A549 (cell line): ENCODE results near the gene GAS6. TPM values are rescaled to one million over a fixed set of nuclear protein-coding genes. Genes with fewer than 3 reads are reported as not detected.
"Not testable (repeated sequence)": the region's sequence is repeated elsewhere in the genome, so short reads cannot be mapped to it uniquely, and the experiment has no call there.

ENCODE experiments used
- ATAC-seq, 2 experiments: fragments of 200-7000 bp in 1 of 2; fragments of >200 bp in 1 of 2; cut with Nextera tagmentation in 1 of 2; cut with Tn5 transposase in 1 of 2; 3 replicates each; pipeline versions ENCODE4 v1.8.0 to v1.9.1; 2018 to 2020; ENCODE audit warnings: mild to moderate bottlenecking in 1 of 2, moderate library complexity in 1 of 2
- CTCF ChIA-PET: fragments of 300-600 bp; sonication (Branson Sonifier 250); formaldehyde crosslinking; extraction: SDS; loops from one replicate; lab custom pipeline; 2021; ENCODE audit warnings: antibody characterized with exemption, inconsistent platforms; lab: Yijun Ruan, JAX
- POLR2A ChIA-PET: fragments of 350-600 bp; formaldehyde crosslinking; extraction: SDS; loops from one replicate; lab custom pipeline; 2021; ENCODE audit warnings: antibody characterized with exemption, inconsistent platforms; lab: Yijun Ruan, JAX
- DNase-seq, 2 experiments: peaks; one replicate each; pipeline versions ENCODE4 v3.0.0 to v3.0.0-alpha.2; 2011 to 2016; ENCODE audit warnings: low read depth in 1 of 2, low spot score in 1 of 2
- FAIRE-seq: peaks from 2 replicates; lab custom pipeline; 2011; peaks lifted over from hg19 to GRCh38; lab: Jason Lieb, UNC
- H3K27ac ChIP-seq, 2 experiments: fragments of >200 bp; sonication (Bioruptor Twin); formaldehyde crosslinking; 3 replicates each; pipeline ENCODE4 v1.5.1; 2016 to 2017
- H3K4me1 ChIP-seq: fragments of >200 bp; sonication (Bioruptor Twin); formaldehyde crosslinking; 3 replicates; pipeline ENCODE4 v1.6.1; 2016
- H3K4me2 ChIP-seq: fragments of >200 bp; sonication (Bioruptor Twin); formaldehyde crosslinking; 3 replicates; pipeline ENCODE4 v1.6.1; 2016
- H3K4me3 ChIP-seq: fragments of >200 bp; sonication (Bioruptor Twin); formaldehyde crosslinking; 3 replicates; pipeline ENCODE4 v1.5.1; 2016
- H3K9me3 ChIP-seq: fragments of >200 bp; sonication (Bioruptor Twin); formaldehyde crosslinking; 3 replicates; pipeline ENCODE4 v1.6.1; 2016
- BCL3 ChIP-seq: fragments of >200 bp; sonication (Bioruptor Twin); formaldehyde crosslinking; IDR thresholded peaks from 3 replicates; pipeline ENCODE4 v1.6.1; 2016
- BHLHE40 ChIP-seq: IDR thresholded peaks from 2 replicates; pipeline ENCODE4 v1.6.1; 2012; ENCODE audit warnings: low read depth, low read length, inconsistent platforms
- CTCF ChIP-seq: fragments of >200 bp; sonication (Bioruptor Twin); formaldehyde crosslinking; IDR thresholded peaks from 3 replicates; pipeline ENCODE4 v1.5.1; 2016
- E2F6 ChIP-seq: IDR thresholded peaks from 2 replicates; pipeline ENCODE4 v1.6.1; 2012; ENCODE audit warnings: low read depth, borderline replicate concordance
- ESRRA ChIP-seq: fragments of 150-350 bp; IDR thresholded peaks from 2 replicates; pipeline ENCODE4 v1.6.1; 2014; ENCODE audit warnings: mild to moderate bottlenecking, low read length, borderline replicate concordance
- SMC3 ChIP-seq: fragments of >200 bp; sonication (Bioruptor Twin); formaldehyde crosslinking; IDR thresholded peaks from 3 replicates; pipeline ENCODE4 v1.6.1; 2018; ENCODE audit warnings: inconsistent platforms
- ZC3H11A ChIP-seq: fragments of 450-650 bp; IDR thresholded peaks from 2 replicates; pipeline ENCODE4 v1.6.1; 2014; ENCODE audit warnings: antibody characterized with exemption, mild to moderate bottlenecking
- WGBS: methylation state at CpG from one replicate; pipeline ENCODE4 v1.1.6; 2017; ENCODE audit errors: missing lambda C conversion rate; 5-methylcytosine and 5-hydroxymethylcytosine counted together
- polyA minus RNA-seq: library from RNA; depleted of rRNA, polyadenylated mRNA; stranded (reverse); fragments of >200 nt; gene quantifications from 2 replicates; pipeline ENCODE4 v1.2.3, GENCODE V29; 2011; rRNA and poly(A)+ RNA removed
- polyA plus RNA-seq, 4 experiments: library from polyadenylated mRNA; depleted of rRNA in 3 of 4; stranded (reverse); fragments of >200 nt; fragmentation: RNase III in 1 of 4; extraction: RNeasy Plus Mini Kit Qiagen cat#74134 plus additional on column Dnase treatment in 1 of 4; gene quantifications; 2 replicates in 3 of 4; 3 replicates in 1 of 4; pipeline ENCODE4 v1.2.3, GENCODE V29; 2011 to 2017

The GAS6 gene
- polyA plus RNA-seq (2011; rRNA removed): 3.5 and 4.3 TPM in 2 replicates
- 8.8 and 12.2 TPM in 2 replicates for polyA plus RNA-seq (2012; cell fraction: cytosol; rRNA removed)
- 24.3 and 27.0 TPM in 2 replicates for polyA plus RNA-seq (2012; cell fraction: nucleus; rRNA removed)
- 4.8 to 6.5 TPM (median 5.7 TPM) in 3 replicates for polyA plus RNA-seq (2017; fragmentation: RNase III; extraction: RNeasy Plus Mini Kit Qiagen cat#74134 plus additional on column Dnase treatment)
- polyA minus RNA-seq: 1.7 and 2.0 TPM in 2 replicates

GRCh38 chr13:113863524-113864272, at the start of gene GAS6:
GAS6 (minus strand) TSS chr13:113864076; CDS start chr13:113863920, 156 bp downstream.
- WGBS: 3% methylated on average over 4 of the region's 116 CpGs
- POLR2A ChIA-PET: no interaction called here

GRCh38 chr13:113913408-113913807, 49.5 kb upstream of the GAS6 start:
- H3K9me3 ChIP-seq, FAIRE-seq, H3K4me1 ChIP-seq, H3K4me3 ChIP-seq, CTCF ChIA-PET, H3K27ac ChIP-seq, H3K4me2 ChIP-seq, DNase-seq, ATAC-seq, POLR2A ChIA-PET: not testable (repeated sequence)
- WGBS: 2% methylated on average over 8 of the region's 8 CpGs

More at GRCh38 chr13:113863524-113864272, at the start of gene GAS6:
- 0 out of 3 replicates have a peak, but pooled peaks have one; percentile 20 for TF ChIP-seq CTCF
- TF ChIP-seq SMC3: peak; percentile 32; the same call in 1 of the 3 replicates
- TF ChIP-seq ZC3H11A: no peak
- TF ChIP-seq BCL3: no peak
- TF ChIP-seq E2F6: 0 out of 2 replicates have a peak, but pooled peaks have one; percentile 32
- CTCF ChIA-PET: interaction anchor here (0.6 to 1.5 kb wide), 4 partner anchors 11 to 572 kb away, joined by 3 read pairs; no protein-coding TSS in a partner anchor
- peak within 1 kb of the TSS; percentile 99 for H3K4me2 ChIP-seq
- H3K4me1 ChIP-seq: peaks cover 12% of the 10 kb centered on the region; the same call in 2 of the 3 replicates
- DNase-seq (peak; percentile 27 to 33), ATAC-seq (peak; percentile 76 to 77), FAIRE-seq (no peak)
- H3K9me3 ChIP-seq: no peaks in the 10 kb centered on the region
- H3K27ac ChIP-seq: peak within 1 kb of the TSS; percentile 89 to 96
- H3K4me3 ChIP-seq: peak within 1 kb of the TSS; percentile 88

GRCh38 chr13:113912596-113912995, 48.7 kb upstream of the GAS6 start:
- ChIA-PET POLR2A (no interaction called here), CTCF (no interaction called here)
- FAIRE-seq (no peak), DNase-seq (no peak), ATAC-seq (no peak)
- no peaks in the 10 kb centered on the region for H3K4me1 ChIP-seq
- peaks cover 4% of the 10 kb centered on the region; the same call in 2 of the 3 replicates for H3K9me3 ChIP-seq
- H3K27ac ChIP-seq: no peak overlapping the region
- no peak overlapping the region for H3K4me3 ChIP-seq
- WGBS: 7% methylated on average over 3 of the region's 3 CpGs
- TF ChIP-seq BHLHE40: no peak
- TF ChIP-seq CTCF: no peak
- no peak for TF ChIP-seq ESRRA
- H3K4me2 ChIP-seq: no peak overlapping the region
